ENCODE measurements around the gene KIAA0232.

- TF ChIP-seq EP300 (IDR thresholded peaks at IDR 0.05; ENCODE audit: borderline replicate concordance) (no peak), USF1 (IDR thresholded peaks at IDR 0.05) (no peak)
Observed at GRCh38 chr4:6763330-6763851, 19.1 kb upstream of the KIAA0232 start.
